Vagina (tissue), 2 donors: ENCODE data around the gene CYSLTR2. TPM values are rescaled to one million over a fixed set of nuclear protein-coding genes. Genes with fewer than 3 reads are reported as not detected.

ENCODE experiments used
- DNase-seq, 2 donors: peaks; one replicate each; pipeline ENCODE4 v3.0.0-alpha.2; 2017; ENCODE audit errors: extremely low spot score in 2 of 2
- H3K27ac ChIP-seq: fragments of 200-600 bp; sonication (generic); one replicate; pipeline ENCODE4 v1.5.1; 2019
- H3K27me3 ChIP-seq: fragments of 200-600 bp; sonication (generic); one replicate; pipeline ENCODE4 v1.5.1; 2019
- H3K36me3 ChIP-seq, 2 donors: fragments of 200-600 bp; sonication (generic); one replicate each; pipeline ENCODE4 v1.5.1; 2017 to 2019
- H3K4me1 ChIP-seq: fragments of 200-600 bp; sonication (generic); one replicate; pipeline ENCODE4 v1.5.1; 2019
- H3K4me3 ChIP-seq, 2 donors: fragments of 200-600 bp; sonication (generic); 1 replicate in 1 of 2; 2 replicates in 1 of 2; pipeline ENCODE4 v1.5.1; 2016 to 2019
- H3K9me3 ChIP-seq: fragments of 200-600 bp; sonication (generic); one replicate; pipeline ENCODE4 v1.5.1; 2019
- POLR2A ChIP-seq, 2 donors: fragments of 450-650 bp; IDR thresholded peaks; one replicate each; pipeline ENCODE4 v1.6.1; 2017; ENCODE audit warnings: antibody characterized with exemption in 2 of 2, mild to moderate bottlenecking in 2 of 2, moderate library complexity in 2 of 2
- POLR2AphosphoS5 ChIP-seq, 2 donors: sonication (generic); formaldehyde crosslinking; IDR thresholded peaks; one replicate each; pipeline ENCODE4 v1.9.0; 2017; ENCODE audit warnings: antibody characterized with exemption in 2 of 2, mild to moderate bottlenecking in 2 of 2, low read depth in 1 of 2; ENCODE audit not compliant: insufficient read depth in 1 of 2
- intact Hi-C: fragments of 100-400 bp; cut with DNase I; formaldehyde crosslinking; loops from one replicate; pipeline ENCODE4 v1.15.1; 2023
- total RNA-seq: library from RNA; depleted of rRNA; stranded (reverse); fragments of >200 nt; gene quantifications from one replicate; pipeline ENCODE4 v1.2.3, GENCODE V29; 2016
- TF ChIP-seq, protein P1 (sequence below), 3 experiments: fragments of 450-650 bp in 2 of 3; fragments of 200-600 bp in 1 of 3; sonication (generic) in 1 of 3; IDR thresholded peaks; one replicate each; pipeline ENCODE4 v1.5.1; 2017 to 2019; ENCODE audit warnings: antibody characterized with exemption in 3 of 3, mild to moderate bottlenecking in 2 of 3, moderate library complexity in 2 of 3

The CYSLTR2 gene
- total RNA-seq, 1 donor from 2014 or later: 0.49 TPM

DNA sequence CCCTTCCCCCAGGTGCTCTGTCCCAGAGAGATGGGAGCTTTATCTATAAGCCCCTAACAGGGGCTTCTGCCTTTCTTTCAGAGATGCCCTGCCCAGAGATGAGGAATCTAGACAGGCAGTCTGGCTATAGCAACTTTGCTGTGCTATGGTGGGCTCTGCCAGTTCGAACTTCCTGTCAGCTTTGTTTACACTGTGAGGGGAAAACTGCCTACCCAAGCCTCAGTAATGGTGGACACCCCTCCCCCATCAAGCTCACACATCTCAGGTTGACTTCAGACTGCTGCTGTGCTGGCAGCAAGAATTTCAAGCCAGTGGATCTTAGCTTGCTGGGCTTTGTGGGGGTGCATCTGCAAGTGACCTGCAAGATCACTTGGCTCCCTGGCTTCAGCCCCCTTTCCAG lies 21.5 kb downstream of the CYSLTR2 start:
- Histone ChIP-seq H3K4me1 (no peaks in the 10 kb centered on the region), H3K36me3 (no peaks in the 10 kb centered on the region), H3K9me3 (no peaks in the 10 kb centered on the region), H3K4me3 (no peak overlapping the region), H3K27ac (no peak overlapping the region), H3K27me3 (no peaks in the 10 kb centered on the region)
- DNase-seq: no peak
- TF ChIP-seq, protein P1, sequence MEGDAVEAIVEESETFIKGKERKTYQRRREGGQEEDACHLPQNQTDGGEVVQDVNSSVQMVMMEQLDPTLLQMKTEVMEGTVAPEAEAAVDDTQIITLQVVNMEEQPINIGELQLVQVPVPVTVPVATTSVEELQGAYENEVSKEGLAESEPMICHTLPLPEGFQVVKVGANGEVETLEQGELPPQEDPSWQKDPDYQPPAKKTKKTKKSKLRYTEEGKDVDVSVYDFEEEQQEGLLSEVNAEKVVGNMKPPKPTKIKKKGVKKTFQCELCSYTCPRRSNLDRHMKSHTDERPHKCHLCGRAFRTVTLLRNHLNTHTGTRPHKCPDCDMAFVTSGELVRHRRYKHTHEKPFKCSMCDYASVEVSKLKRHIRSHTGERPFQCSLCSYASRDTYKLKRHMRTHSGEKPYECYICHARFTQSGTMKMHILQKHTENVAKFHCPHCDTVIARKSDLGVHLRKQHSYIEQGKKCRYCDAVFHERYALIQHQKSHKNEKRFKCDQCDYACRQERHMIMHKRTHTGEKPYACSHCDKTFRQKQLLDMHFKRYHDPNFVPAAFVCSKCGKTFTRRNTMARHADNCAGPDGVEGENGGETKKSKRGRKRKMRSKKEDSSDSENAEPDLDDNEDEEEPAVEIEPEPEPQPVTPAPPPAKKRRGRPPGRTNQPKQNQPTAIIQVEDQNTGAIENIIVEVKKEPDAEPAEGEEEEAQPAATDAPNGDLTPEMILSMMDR (IDR thresholded peaks at IDR 0.05): no peak
- TF ChIP-seq POLR2A (IDR thresholded peaks at IDR 0.05) (no peak), POLR2AphosphoS5 (IDR thresholded peaks at IDR 0.05; ENCODE audit: insufficient read depth in 1 of 2, low read depth in 1 of 2) (no peak)
- intact Hi-C loops: no loop called here

GRCh38 chr13:48678316-48678715 lies 24.6 kb downstream of the CYSLTR2 start:
- intact Hi-C loops: no loop called here
- Histone ChIP-seq H3K4me3 (no peak overlapping the region), H3K4me1 (no peaks in the 10 kb centered on the region), H3K36me3 (no peaks in the 10 kb centered on the region), H3K9me3 (no peaks in the 10 kb centered on the region), H3K27ac (no peak overlapping the region), H3K27me3 (no peaks in the 10 kb centered on the region)
- TF ChIP-seq POLR2AphosphoS5 (IDR thresholded peaks at IDR 0.05; ENCODE audit: insufficient read depth in 1 of 2, low read depth in 1 of 2) (no peak), POLR2A (IDR thresholded peaks at IDR 0.05) (no peak)
- TF ChIP-seq, protein P1 (IDR thresholded peaks at IDR 0.05): no peak
- no peak for DNase-seq

DNA sequence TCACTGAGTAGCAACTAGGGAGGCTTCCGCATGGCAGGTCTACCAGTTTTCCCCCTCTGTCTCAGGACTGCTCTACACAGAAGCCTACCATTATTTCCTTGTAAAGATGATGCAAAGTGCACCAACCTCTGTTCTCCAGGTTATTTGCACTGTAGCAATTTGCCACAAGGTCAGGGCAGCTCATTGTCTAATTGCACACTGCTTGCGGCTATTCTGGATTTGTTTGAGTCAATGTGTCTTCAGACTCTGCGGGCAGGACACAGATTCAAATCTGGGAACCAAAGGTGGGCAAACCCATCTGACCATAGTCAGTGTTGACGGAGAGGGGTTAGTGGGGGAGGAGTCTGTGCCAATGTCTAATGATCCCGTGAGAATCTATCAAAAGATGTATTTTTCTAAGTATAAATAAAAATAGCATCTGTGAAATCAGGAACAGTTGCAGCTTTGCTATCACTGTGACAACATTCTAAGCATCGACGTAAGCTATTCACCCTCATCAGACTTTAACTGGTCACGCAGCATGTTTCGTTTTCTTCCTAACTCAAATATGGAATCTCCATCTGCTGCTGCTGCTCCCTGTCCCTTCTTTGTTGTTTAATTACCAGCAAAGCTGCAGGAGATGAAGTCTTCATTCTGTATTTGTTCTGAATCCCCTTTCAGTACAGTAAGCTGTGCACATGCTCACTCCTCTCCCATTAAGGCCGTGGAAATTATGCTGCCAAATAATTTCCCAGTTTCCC lies 26.4 kb downstream of the CYSLTR2 start:
- H3K27ac ChIP-seq: no peak overlapping the region
- TF ChIP-seq, protein P1 (IDR thresholded peaks at IDR 0.05): no peak
- TF ChIP-seq POLR2AphosphoS5 (IDR thresholded peaks at IDR 0.05; ENCODE audit: insufficient read depth in 1 of 2, low read depth in 1 of 2) (no peak), POLR2A (IDR thresholded peaks at IDR 0.05) (no peak)
- H3K4me1 ChIP-seq: no peaks in the 10 kb centered on the region
- intact Hi-C loops: no loop called here
- DNase-seq: no peak
- H3K9me3 ChIP-seq: no peaks in the 10 kb centered on the region
- no peaks in the 10 kb centered on the region for H3K27me3 ChIP-seq
- H3K4me3 ChIP-seq: no peak overlapping the region
- no peaks in the 10 kb centered on the region for H3K36me3 ChIP-seq

DNA sequence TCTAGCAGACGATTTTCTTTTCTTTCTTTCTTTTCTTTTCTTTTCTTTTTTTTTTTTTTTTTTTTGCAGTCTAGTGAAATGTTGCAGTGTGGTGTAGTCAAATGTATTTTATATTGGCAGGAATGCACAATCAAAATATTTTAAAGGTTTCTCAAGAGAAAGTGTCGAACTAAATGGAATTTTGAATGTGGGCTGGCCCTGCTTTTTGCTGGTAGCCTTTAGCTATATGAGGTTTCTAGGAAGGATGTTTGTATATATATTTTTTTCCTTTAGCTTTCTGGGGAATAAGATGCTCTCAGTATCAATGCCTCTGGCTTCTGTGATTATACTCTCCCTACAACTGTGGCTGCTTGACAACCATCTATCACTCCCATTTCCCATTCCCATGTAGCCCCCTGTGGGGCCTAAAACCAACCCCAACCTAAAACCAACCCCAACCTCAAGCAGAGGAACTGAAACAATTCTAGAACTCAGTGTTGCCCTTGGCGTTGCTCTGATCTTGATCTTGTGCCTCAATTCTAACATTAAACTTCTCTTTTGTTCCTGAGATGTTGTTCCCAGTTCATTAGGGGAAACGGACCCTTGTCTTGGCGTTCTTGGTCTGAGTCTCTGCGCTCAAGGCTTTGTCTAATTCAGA lies 27.1 kb downstream of the CYSLTR2 start:
- Histone ChIP-seq H3K27me3 (no peaks in the 10 kb centered on the region), H3K27ac (no peak overlapping the region), H3K36me3 (no peaks in the 10 kb centered on the region), H3K9me3 (no peaks in the 10 kb centered on the region), H3K4me1 (no peaks in the 10 kb centered on the region), H3K4me3 (no peak overlapping the region)
- TF ChIP-seq POLR2AphosphoS5 (IDR thresholded peaks at IDR 0.05; ENCODE audit: insufficient read depth in 1 of 2, low read depth in 1 of 2) (no peak), POLR2A (IDR thresholded peaks at IDR 0.05) (no peak)
- TF ChIP-seq, protein P1 (IDR thresholded peaks at IDR 0.05): no peak
- no peak for DNase-seq
- intact Hi-C loops: no loop called here

GRCh38 chr13:48681905-48682304 lies 28.2 kb downstream of the CYSLTR2 start:
- H3K27me3 ChIP-seq: no peaks in the 10 kb centered on the region
- no peak overlapping the region for H3K4me3 ChIP-seq
- no peaks in the 10 kb centered on the region for H3K36me3 ChIP-seq
- no peak for DNase-seq
- H3K27ac ChIP-seq: no peak overlapping the region
- peaks cover 3% of the 10 kb centered on the region for H3K4me1 ChIP-seq
- no peaks in the 10 kb centered on the region for H3K9me3 ChIP-seq
- TF ChIP-seq POLR2A (IDR thresholded peaks at IDR 0.05): no peak
- TF ChIP-seq, protein P1 (IDR thresholded peaks at IDR 0.05): no peak
- TF ChIP-seq POLR2AphosphoS5 (IDR thresholded peaks at IDR 0.05; ENCODE audit: insufficient read depth in 1 of 2, low read depth in 1 of 2): no peak
- intact Hi-C loops: no loop called here
